NCI-H146 treated with DMSO at 0.1 percent for 48 hours (cell line): Measurements from ENCODE around the gene TOP3B.
"Not testable (repeated sequence)": the region's sequence is repeated elsewhere in the genome, so short reads cannot be mapped to it uniquely, and the experiment has no call there.

Experiments used
- DNase-seq: peaks from one replicate; lab custom pipeline; 2025; ENCODE audit not compliant: unreplicated experiment; lab: John Stamatoyannopoulos, UW

The TOP3B gene

DNA sequence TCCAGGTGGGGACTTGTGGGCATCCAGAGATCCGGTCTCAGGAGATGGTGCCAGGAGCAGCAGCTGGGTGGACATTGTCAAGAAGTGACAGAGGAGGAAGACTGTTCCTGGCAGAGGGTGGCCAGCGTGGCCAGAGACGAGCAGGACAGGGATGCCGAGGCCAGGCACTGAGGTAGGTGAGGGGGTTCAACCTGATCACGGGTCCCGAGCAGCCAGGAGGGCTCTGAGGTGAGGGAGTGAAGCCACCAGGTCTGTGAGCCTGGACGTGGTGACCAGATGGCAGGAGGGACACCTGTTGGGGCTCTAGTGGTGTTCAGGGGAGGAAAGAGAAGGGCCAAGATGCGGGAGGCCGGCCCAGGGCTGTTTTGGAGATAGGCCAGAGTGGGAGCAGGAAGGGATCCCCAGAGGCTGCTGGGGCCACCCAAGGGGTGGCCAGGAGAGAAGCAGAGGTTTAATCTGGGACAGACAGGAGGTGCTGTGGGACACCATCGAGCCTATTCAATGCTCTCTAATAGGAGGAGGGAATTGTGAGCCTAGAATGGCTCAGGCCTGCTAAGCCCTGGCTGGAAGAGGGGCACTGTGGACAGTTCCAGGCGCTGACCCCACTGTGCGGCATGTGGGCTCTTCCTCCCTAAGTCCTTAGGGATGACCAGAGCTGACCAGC is 36.2 kb downstream of the TOP3B start:
- no peak for DNase-seq

- DNase-seq: no peak
Observed at GRCh38 chr22:21945453-21946261, 36.9 kb downstream of the TOP3B start.

GRCh38 chr22:21944871-21945270 is 37.7 kb downstream of the TOP3B start:
- no peak for DNase-seq

- DNase-seq: no peak
Observed at GRCh38 chr22:21943571-21944448, 38.8 kb downstream of the TOP3B start.

GRCh38 chr22:21942407-21943343 is 39.9 kb downstream of the TOP3B start:
- no peak for DNase-seq

DNA sequence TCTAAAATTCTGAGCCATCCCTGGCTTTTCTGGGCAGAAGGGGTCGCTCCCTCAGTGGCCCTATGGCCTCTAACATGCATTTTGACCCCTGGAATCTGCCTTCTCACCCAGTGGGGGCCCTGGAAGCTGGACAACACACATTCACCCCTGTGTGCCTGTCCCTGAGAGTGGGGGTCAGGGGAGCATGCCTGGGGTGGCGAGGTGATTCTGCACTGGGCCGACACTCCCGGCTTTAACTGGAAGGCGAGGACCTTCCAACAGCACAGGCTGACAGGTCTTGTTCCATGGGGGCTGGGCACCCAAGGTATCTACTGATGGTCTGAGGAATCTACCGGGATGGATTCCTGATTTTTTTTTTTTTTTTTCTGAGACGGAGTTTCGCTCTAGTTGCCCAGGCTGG is 40.7 kb downstream of the TOP3B start:
- no peak for DNase-seq

DNA sequence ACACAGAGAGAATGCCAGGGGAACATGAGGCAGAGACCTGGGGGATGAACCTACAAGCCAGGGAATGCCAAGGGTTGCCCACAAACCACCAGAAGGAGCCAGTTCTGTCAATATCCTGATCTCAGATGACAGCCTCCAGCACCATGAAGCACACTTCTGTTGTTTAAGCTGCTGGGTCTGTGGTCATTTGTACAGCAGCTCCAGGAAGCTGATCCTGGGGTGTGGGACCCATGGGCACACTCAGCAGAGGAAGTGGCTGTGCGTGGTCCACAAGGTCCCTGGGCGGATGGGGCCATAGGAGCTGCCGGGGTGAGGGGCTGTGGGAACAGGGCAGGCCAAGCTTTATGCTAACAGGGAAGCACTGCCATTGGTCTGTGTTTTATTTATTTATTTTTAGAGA is 42.1 kb downstream of the TOP3B start:
- no peak for DNase-seq

GRCh38 chr22:21939935-21940334 is 42.7 kb downstream of the TOP3B start:
- DNase-seq: not testable (repeated sequence)

DNA sequence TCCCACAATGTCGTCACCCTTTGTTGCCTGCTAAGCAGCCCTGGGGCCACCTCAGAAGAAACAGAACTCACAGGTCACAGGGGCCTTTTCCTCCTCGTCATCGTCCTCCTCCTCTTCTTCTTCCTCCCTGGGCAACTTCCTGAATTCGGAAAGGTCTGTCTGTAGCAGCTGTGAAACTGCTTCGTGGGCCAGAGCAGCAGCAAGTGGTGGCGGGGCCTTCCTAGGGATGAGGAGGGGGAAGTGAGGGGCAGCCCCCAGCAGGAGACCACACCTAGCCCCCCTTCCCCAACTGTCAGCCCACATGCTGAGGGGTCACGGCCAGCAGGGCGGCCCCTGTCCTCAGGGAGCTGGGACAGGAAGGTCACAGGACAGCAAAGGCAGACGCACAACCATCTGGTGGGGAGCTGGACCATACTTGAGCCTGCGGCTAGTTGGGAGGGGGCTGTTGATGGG is 43.1 kb downstream of the TOP3B start:
- no peak for DNase-seq

- no peak for DNase-seq
Observed at GRCh38 chr22:21938906-21939305, 43.7 kb downstream of the TOP3B start.

DNA sequence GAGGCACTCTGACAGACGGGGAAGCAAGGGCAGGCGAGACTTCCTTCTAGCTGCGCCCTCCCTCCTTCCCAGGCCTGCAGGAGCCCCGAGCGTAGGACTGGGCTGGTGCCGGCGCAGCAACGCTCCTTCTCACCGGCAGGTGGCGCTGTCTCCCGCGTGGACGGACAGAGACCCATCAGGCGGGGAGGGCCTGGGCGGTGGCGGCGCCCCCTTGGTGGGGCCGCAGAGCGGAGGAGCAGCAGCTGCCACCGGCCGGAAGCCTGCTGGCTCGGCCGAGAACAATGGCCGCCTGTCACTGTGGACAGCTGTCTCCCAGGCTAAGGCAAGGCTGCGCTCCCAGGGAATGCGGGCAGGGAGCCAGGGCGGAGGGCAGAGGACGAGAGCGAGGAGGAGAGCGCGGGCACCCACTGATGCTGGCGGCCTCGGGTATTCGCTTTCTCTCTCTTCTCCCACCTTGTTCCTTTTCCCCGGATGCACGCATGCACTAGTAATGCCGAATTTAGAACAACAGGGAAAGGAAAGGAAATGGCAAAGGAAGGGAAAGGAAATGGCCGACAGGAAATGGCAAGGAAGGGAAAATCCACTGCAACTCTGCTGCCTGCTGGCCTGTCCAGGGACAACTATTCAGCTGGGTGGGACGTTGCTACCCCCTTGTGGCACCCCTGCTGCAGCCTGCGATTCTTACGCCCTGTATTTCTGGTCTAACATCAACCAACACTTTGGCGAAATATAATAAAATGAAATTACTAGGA is 44.3 kb downstream of the TOP3B start:
- peak; percentile 51 for DNase-seq

GRCh38 chr22:21937821-21938070 is 44.8 kb downstream of the TOP3B start:
- no peak for DNase-seq

DNA sequence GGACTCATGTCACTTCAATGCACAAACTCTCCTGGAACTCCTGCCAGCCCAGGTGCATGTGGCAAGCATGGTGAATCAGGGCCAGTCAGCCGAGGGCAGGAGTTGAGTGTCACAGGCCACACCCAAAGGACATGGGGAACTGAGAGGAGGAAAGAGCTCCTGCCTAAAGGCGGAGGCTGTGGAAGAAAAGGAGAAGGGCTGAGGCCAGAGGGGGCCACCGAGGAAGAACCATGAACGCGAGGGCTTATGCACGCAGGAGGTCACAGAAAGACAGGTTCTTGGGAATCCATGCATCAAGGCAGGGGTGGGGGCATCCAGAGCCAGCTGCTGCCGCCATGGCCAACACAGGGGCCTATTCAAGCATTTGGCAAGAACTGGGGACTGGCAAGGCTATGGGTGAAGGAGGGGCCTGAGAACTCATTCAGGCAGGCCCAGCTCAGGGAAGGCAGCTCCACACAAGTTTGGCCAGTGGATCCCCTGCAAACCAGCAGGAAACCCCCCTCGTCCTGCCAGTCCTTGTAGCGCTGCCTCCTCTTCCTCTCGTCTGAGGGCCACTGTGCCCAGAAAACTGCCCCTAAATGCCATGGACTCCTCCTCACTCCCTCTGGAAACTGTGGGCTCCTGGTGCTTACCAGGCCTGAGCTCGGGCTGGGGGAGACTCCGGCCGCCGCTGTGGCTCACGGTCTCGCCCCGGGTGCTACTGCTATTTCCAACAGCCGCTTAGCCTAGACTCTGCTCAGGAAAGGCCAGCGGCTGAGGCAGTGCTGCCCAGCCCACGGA is 45.4 kb downstream of the TOP3B start:
- no peak for DNase-seq

GRCh38 chr22:21936151-21936775 is 46.3 kb downstream of the TOP3B start:
- no peak for DNase-seq

GRCh38 chr22:21933910-21934309 is 48.7 kb downstream of the TOP3B start:
- DNase-seq: no peak

DNA sequence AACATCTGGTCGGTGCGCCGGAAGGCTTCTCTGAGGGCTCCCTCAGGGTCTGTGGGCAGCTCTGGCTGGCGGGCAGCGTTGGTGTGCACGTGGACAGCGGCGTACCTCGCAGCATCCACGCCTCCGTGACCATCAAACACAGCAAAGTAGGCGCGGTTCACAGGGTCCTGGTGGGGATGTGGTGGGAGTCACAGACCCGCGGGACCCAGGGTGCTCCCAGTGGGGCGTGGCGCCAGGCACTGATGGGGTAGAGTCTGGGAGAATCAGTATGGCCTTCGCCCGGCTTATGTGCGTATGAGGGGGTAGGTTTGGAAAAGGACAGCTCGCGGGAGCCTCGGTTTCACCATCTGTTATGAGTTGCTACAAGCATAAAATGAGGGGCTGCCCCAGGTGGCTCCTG is 49.2 kb downstream of the TOP3B start:
- no peak for DNase-seq

GRCh38 chr22:21932347-21932746 is 50.2 kb downstream of the TOP3B start:
- no peak for DNase-seq

- no peak for DNase-seq
Observed at GRCh38 chr22:21931056-21931455, 51.5 kb downstream of the TOP3B start.

GRCh38 chr22:21929253-21929652 is 53.3 kb downstream of the TOP3B start:
- no peak for DNase-seq
